ENCODE results near the gene PSMB11. TPM values are rescaled to one million over a fixed set of nuclear protein-coding genes. Genes with fewer than 3 reads are reported as not detected.

The PSMB11 gene
- polyA plus RNA-seq, 4 donors, result not detected

- no peak for DNase-seq (ENCODE audit: low read depth in 4 of 4, low spot score in 3 of 4)
These were observed 15.1 kb downstream of the PSMB11 start, which contains the start of gene CDH24 for GRCh38 chr14:23056956-23057756. CDH24 (minus strand) TSS chr14:23057520; CDS start chr14:23055733, 1,787 bp downstream.

- DNase-seq (ENCODE audit: low read depth in 4 of 4, low spot score in 3 of 4), result peak in 3 of 4 donors; percentile 71 to 87 (median 81)
These were observed 16.0 kb downstream of the PSMB11 start for GRCh38 chr14:23057757-23058653.

- no peak for DNase-seq (ENCODE audit: low read depth in 4 of 4, low spot score in 3 of 4)
These were observed 16.9 kb downstream of the PSMB11 start for GRCh38 chr14:23058654-23059504.

- no peak for DNase-seq (ENCODE audit: low read depth in 4 of 4, low spot score in 3 of 4)
These were observed 18.7 kb downstream of the PSMB11 start for GRCh38 chr14:23060536-23061260.

- no peak for DNase-seq (ENCODE audit: low read depth in 4 of 4, low spot score in 3 of 4)
These were observed 20.0 kb downstream of the PSMB11 start for GRCh38 chr14:23062002-23062401.

GRCh38 chr14:23063601-23064000 is 21.6 kb downstream of the PSMB11 start:
- DNase-seq (ENCODE audit: low read depth in 4 of 4, low spot score in 3 of 4), result no peak

GRCh38 chr14:23066368-23066767 is 24.4 kb downstream of the PSMB11 start:
- no peak for DNase-seq (ENCODE audit: low read depth in 4 of 4, low spot score in 3 of 4)

- DNase-seq (ENCODE audit: low read depth in 4 of 4, low spot score in 3 of 4), result no peak
These were observed 25.1 kb downstream of the PSMB11 start for GRCh38 chr14:23066855-23067744.

GRCh38 chr14:23067847-23068788 is 26.1 kb downstream of the PSMB11 start:
- DNase-seq (ENCODE audit: low read depth in 4 of 4, low spot score in 3 of 4), result no peak

- DNase-seq (ENCODE audit: low read depth in 4 of 4, low spot score in 3 of 4), result peak in 3 of 4 donors; percentile 82 to 88 (median 84)
These were observed 26.9 kb downstream of the PSMB11 start for GRCh38 chr14:23068789-23069412.

GRCh38 chr14:23069413-23069806 is 27.4 kb downstream of the PSMB11 start:
- no peak for DNase-seq (ENCODE audit: low read depth in 4 of 4, low spot score in 3 of 4)

GRCh38 chr14:23070262-23071129 is 28.5 kb downstream of the PSMB11 start:
- no peak for DNase-seq (ENCODE audit: low read depth in 4 of 4, low spot score in 3 of 4)

- DNase-seq (ENCODE audit: low read depth in 4 of 4, low spot score in 3 of 4), result peak in 3 of 4 donors; percentile 71 to 89 (median 77)
These were observed 29.4 kb downstream of the PSMB11 start for GRCh38 chr14:23071244-23071920.

- no peak for DNase-seq (ENCODE audit: low read depth in 4 of 4, low spot score in 3 of 4)
These were observed 30.0 kb downstream of the PSMB11 start for GRCh38 chr14:23071921-23072539.

GRCh38 chr14:23074906-23075305 is 32.9 kb downstream of the PSMB11 start:
- DNase-seq (ENCODE audit: low read depth in 4 of 4, low spot score in 3 of 4), result no peak
